K562 (cell line): Measurements from ENCODE around the gene FCRL4. TPM values are rescaled to one million over a fixed set of nuclear protein-coding genes. Genes with fewer than 3 reads are reported as not detected.

Experiments used
- ATAC-seq: fragments of 200-7000 bp; cut with Tn5 transposase; 3 replicates; pipeline ENCODE4 v1.9.1; 2020; ENCODE audit warnings: moderate library complexity
- BruUV-seq: library from RNA; stranded (reverse); fragments of 400-500 nt; replicated peaks from 2 replicates; lab custom pipeline; 2021; lab: Mats Ljungman, UMichigan
- CTCF ChIA-PET: fragments of 300-600 bp; formaldehyde crosslinking; extraction: SDS; loops from one replicate; lab custom pipeline; 2021; ENCODE audit warnings: low intra/inter-chr PET ratio; lab: Yijun Ruan, JAX
- POLR2A ChIA-PET: fragments of 300-600, 350-650 bp; sonication (Branson Sonifier 250); formaldehyde crosslinking; extraction: SDS; loops from one replicate; lab custom pipeline; 2021; ENCODE audit warnings: antibody characterized with exemption, inconsistent platforms; lab: Yijun Ruan, JAX
- DNase-seq, 4 experiments: peaks; one replicate each; pipeline versions ENCODE4 v3.0.0 to v3.0.0-alpha.2; 2011 to 2018; ENCODE audit warnings: low spot score in 3 of 4, mixed read lengths in 3 of 4; ENCODE audit errors: extremely low read depth in 1 of 4
- FAIRE-seq: peaks from 2 replicates; lab custom pipeline; 2011; peaks lifted over from hg19 to GRCh38; lab: Jason Lieb, UNC
- H2AFZ ChIP-seq: 2 replicates; pipeline ENCODE4 v1.6.0; 2011; ENCODE audit warnings: low read depth, low read length, control low read depth, inconsistent platforms
- H3K27ac ChIP-seq: fragments of 200-600 bp; 3 replicates; pipeline ENCODE4 v1.8.0; 2011; ENCODE audit warnings: low read depth, mild to moderate bottlenecking, control low read depth, inconsistent platforms, low read length, moderate library complexity, mixed read lengths; ENCODE audit errors: extremely low read depth
- H3K27me3 ChIP-seq, 2 experiments: fragments of 300-600 bp in 1 of 2; 2 replicates in 1 of 2; 3 replicates in 1 of 2; pipeline versions ENCODE4 v1.6.0 to v1.8.0; 2011; ENCODE audit warnings: inconsistent platforms in 2 of 2, low read length in 2 of 2, mild to moderate bottlenecking in 1 of 2, mixed read lengths in 1 of 2, moderate library complexity in 1 of 2; ENCODE audit not compliant: control insufficient read depth in 2 of 2, insufficient read depth in 2 of 2
- H3K36me3 ChIP-seq: fragments of 300-600 bp; 3 replicates; pipeline ENCODE4 v1.8.0; 2011; ENCODE audit warnings: mild to moderate bottlenecking, low read length, inconsistent platforms; ENCODE audit not compliant: control insufficient read depth, insufficient read depth
- H3K4me1 ChIP-seq, 2 experiments: fragments of 200-600 bp in 1 of 2; replicated peaks in 1 of 2; 2 replicates in 1 of 2; 3 replicates in 1 of 2; pipeline versions ENCODE4 v1.5.1 to v1.8.0; 2011; ENCODE audit warnings: inconsistent platforms in 2 of 2, low read length in 2 of 2, mild to moderate bottlenecking in 1 of 2, mixed read lengths in 1 of 2, moderate library complexity in 1 of 2; ENCODE audit not compliant: control insufficient read depth in 2 of 2, insufficient read depth in 2 of 2
- H3K4me2 ChIP-seq: 2 replicates; pipeline ENCODE4 v1.6.1; 2011; ENCODE audit warnings: low read length, control low read depth, inconsistent platforms, mixed read lengths; ENCODE audit not compliant: insufficient read depth
- H3K4me3 ChIP-seq: fragments of 200-600 bp; sonication (generic), shearing (Covaris generic); 2 replicates; pipeline ENCODE4 v1.5.1; 2016; ENCODE audit warnings: control low read depth, inconsistent platforms
- H3K79me2 ChIP-seq: fragments of 200-600 bp; 3 replicates; pipeline ENCODE4 v1.8.0; 2011; ENCODE audit warnings: low read length, inconsistent platforms; ENCODE audit not compliant: control insufficient read depth, insufficient read depth
- H3K9ac ChIP-seq, 2 experiments: 2 replicates each; pipeline versions ENCODE4 v1.6.0 to v1.6.1; 2011; ENCODE audit warnings: low read depth in 2 of 2, low read length in 2 of 2, control low read depth in 1 of 2, inconsistent platforms in 1 of 2, mild to moderate bottlenecking in 1 of 2, mixed read lengths in 1 of 2; ENCODE audit not compliant: insufficient read depth in 1 of 2
- H3K9me1 ChIP-seq: one replicate; pipeline ENCODE4 v1.6.0; 2011; ENCODE audit warnings: inconsistent platforms, mild to moderate bottlenecking, low read length, moderate library complexity; ENCODE audit not compliant: control insufficient read depth, insufficient read depth
- H3K9me3 ChIP-seq: replicated peaks from 2 replicates; pipeline ENCODE4 v1.5.1; 2011; ENCODE audit warnings: low read depth, low read length, inconsistent platforms; ENCODE audit not compliant: control insufficient read depth, insufficient read depth
- H4K20me1 ChIP-seq: replicated peaks from 2 replicates; pipeline ENCODE4 v1.6.1; 2011; ENCODE audit warnings: low read length, inconsistent platforms, mixed read lengths; ENCODE audit not compliant: control insufficient read depth, insufficient read depth
- ETV5 ChIP-seq: sonication (generic); formaldehyde crosslinking; IDR thresholded peaks from 2 replicates; pipeline ENCODE4 v1.4.0; 2020; ENCODE audit warnings: low read depth, mild to moderate bottlenecking, missing genetic modification reagents
- NUFIP1 ChIP-seq: fragments of 450-650 bp; IDR thresholded peaks from 2 replicates; pipeline ENCODE4 v1.6.1; 2018; ENCODE audit not compliant: partially characterized antibody
- ZFPM2 ChIP-seq: fragments of 250-450 bp; sonication (Bioruptor Pico); IDR thresholded peaks from 2 replicates; pipeline ENCODE4 v1.5.1; 2022; ENCODE audit warnings: mild to moderate bottlenecking
- ZNF146 ChIP-seq: IDR thresholded peaks from one replicate; pipeline ENCODE4 v1.6.1; 2018; ENCODE audit warnings: missing compliant biosample characterization; ENCODE audit not compliant: unreplicated experiment
- ZNF518B ChIP-seq: fragments of 250-450 bp; sonication (Bioruptor Pico); IDR thresholded peaks from 2 replicates; pipeline ENCODE4 v1.5.0; 2021; ENCODE audit warnings: mild to moderate bottlenecking, moderate library complexity
- whole genome bisulfite sequencing: fragments of 100-300 bp; shearing (Covaris generic); methylation state at CpG from one replicate; pipeline ENCODE4 v1.1.6; 2016; ENCODE audit warnings: low coverage, mixed read lengths; ENCODE audit not compliant: insufficient coverage; ENCODE audit errors: missing lambda C conversion rate; 5-methylcytosine and 5-hydroxymethylcytosine counted together
- in situ Hi-C: fragments of 300-500 bp; cut with MboI; formaldehyde crosslinking; loops from 4 replicates; pipeline ENCODE4 v1.15.0; 2018; ENCODE audit warnings: inconsistent platforms, mixed read lengths
- intact Hi-C: fragments of 100-400 bp; cut with micrococcal nuclease; formaldehyde crosslinking; loops from 2 replicates; pipeline ENCODE4 v1.14.2; 2022
- polyA plus RNA-seq, 8 experiments: library from polyadenylated mRNA; depleted of rRNA in 4 of 8; stranded (reverse) in 5 of 8; unstranded in 3 of 8; fragments of >200 nt; fragmentation: Nextera tagmentation in 2 of 8; fragmentation: Illumina TruSeq in 1 of 8; extraction: Ambion mirVana in 2 of 8; extraction: Trizol in 1 of 8; gene quantifications; 2 replicates each; pipeline versions ENCODE4 v1.2.1 to v1.2.3, GENCODE V29; 2011 to 2014; ENCODE audit warnings: inconsistent platforms in 1 of 8, missing spikeins in 1 of 8
- total RNA-seq, 7 experiments: library from RNA; depleted of rRNA in 6 of 7; stranded (reverse); fragments of >200 nt in 6 of 7; fragmentation: Illumina TruSeq in 2 of 7; extraction: Trizol in 2 of 7; gene quantifications; 2 replicates each; pipeline versions ENCODE4 v1.2.1 to v1.2.3, GENCODE V29; 2011 to 2021; ENCODE audit warnings: low replicate concordance in 1 of 7
- TF ChIP-seq, protein P1 (sequence below): sonication (generic); formaldehyde crosslinking; IDR thresholded peaks from 2 replicates; pipeline ENCODE4 v1.8.0; 2022; ENCODE audit warnings: mild to moderate bottlenecking, low read depth, missing genetic modification reagents

FCRL4 gene
- total and polyA plus RNA-seq, 9 of the 15 experiments (the other 6 are each of a cell fraction or from before 2014, with no cell fraction given): not detected

- in situ Hi-C loops: no loop called here
- TF ChIP-seq ETV5 (CRISPR knock-in tag) (no peak), ZNF146 (CRISPR knock-in tag) (no peak), ZNF518B (CRISPR knock-in tag) (no peak), ZFPM2 (no peak), NUFIP1 (no peak)
- TF ChIP-seq, protein P1, sequence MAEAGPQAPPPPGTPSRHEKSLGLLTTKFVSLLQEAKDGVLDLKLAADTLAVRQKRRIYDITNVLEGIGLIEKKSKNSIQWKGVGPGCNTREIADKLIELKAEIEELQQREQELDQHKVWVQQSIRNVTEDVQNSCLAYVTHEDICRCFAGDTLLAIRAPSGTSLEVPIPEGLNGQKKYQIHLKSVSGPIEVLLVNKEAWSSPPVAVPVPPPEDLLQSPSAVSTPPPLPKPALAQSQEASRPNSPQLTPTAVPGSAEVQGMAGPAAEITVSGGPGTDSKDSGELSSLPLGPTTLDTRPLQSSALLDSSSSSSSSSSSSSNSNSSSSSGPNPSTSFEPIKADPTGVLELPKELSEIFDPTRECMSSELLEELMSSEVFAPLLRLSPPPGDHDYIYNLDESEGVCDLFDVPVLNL: no peak
- H3K27ac ChIP-seq: no peak overlapping the region
- ATAC-seq: no peak
- intact Hi-C loops: no loop called here
- no peaks in the 10 kb centered on the region for H3K4me1 ChIP-seq
- DNase-seq: no peak
- no TSS peak for BruUV-seq
- no peak overlapping the region for H3K4me3 ChIP-seq
- H3K9ac ChIP-seq: no peak overlapping the region
- no peaks in the 10 kb centered on the region for H3K9me3 ChIP-seq
- POLR2A ChIA-PET: no interaction called here
- no peaks in the 10 kb centered on the region for H3K9me1 ChIP-seq
- no peak overlapping the region for H3K4me2 ChIP-seq
- CTCF ChIA-PET: no interaction called here
- H3K27me3 ChIP-seq: 0 out of 5 replicates have a peak, but pooled peaks cover 0 to 3% of the 10 kb centered on the region in 2 experiments
- H4K20me1 ChIP-seq: no peaks in the 10 kb centered on the region
- WGBS: 0% methylated on average over 1 of the region's 1 CpG
- no peak for FAIRE-seq
- H2AFZ ChIP-seq: no peak overlapping the region
- H3K79me2 ChIP-seq: no peaks in the 10 kb centered on the region
- H3K36me3 ChIP-seq: no peaks in the 10 kb centered on the region
Observed at GRCh38 chr1:157600236-157600635, 2.4 kb upstream of the FCRL4 start.
